TTC549 (cell line): ENCODE data around the gene TACR3.
"Not testable (repeated sequence)": the region's sequence is repeated elsewhere in the genome, so short reads cannot be mapped to it uniquely, and the experiment has no call there.

ENCODE experiments used
- FAIRE-seq: peaks from 2 replicates; lab custom pipeline; 2012; peaks lifted over from hg19 to GRCh38; lab: Jason Lieb, UNC

Gene TACR3, protein sequence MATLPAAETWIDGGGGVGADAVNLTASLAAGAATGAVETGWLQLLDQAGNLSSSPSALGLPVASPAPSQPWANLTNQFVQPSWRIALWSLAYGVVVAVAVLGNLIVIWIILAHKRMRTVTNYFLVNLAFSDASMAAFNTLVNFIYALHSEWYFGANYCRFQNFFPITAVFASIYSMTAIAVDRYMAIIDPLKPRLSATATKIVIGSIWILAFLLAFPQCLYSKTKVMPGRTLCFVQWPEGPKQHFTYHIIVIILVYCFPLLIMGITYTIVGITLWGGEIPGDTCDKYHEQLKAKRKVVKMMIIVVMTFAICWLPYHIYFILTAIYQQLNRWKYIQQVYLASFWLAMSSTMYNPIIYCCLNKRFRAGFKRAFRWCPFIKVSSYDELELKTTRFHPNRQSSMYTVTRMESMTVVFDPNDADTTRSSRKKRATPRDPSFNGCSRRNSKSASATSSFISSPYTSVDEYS

DNA sequence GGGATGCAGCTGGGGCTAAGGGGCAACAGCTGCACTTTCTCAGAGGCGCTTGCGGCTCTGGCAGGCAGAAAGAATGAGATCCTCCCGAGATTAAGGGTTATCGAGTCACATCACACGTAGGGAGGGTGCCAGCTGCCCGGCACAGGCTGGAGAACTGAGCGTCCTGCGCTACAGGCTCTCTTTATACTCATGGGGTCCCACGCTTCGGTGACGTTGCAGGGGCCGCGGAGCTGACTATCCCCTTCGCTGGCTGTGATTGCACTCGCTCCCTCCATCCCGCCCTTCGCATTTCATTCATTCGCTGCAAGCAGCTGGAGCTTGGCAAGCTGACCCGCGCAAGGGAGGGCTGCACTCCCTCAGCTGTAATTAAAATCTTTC lies at the start of gene TACR3:
TACR3 (minus strand) TSS at position 156 of the 378 bp plus-strand sequence. CDS start 310 bp downstream, outside the sequence.
- FAIRE-seq, result no peak

DNA sequence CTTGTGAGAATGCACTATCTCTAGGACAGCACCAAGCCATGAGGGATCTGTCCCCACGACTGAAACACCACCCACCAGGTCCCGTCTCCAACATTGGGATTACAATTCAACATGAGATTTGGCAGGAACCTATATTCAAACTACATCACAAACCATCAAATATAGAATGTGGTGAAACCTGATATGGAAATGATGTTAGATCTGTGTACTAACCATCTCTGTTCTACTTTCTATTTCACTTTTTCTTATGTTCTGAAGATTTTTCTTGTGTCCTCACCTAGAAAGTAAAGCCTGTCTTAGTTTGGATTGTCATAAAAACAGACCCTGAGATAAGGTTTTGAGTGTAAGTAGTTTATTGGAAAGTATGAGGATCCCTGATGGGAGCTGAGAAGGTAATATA lies 37.8 kb upstream of the TACR3 start:
- FAIRE-seq, result no peak

DNA sequence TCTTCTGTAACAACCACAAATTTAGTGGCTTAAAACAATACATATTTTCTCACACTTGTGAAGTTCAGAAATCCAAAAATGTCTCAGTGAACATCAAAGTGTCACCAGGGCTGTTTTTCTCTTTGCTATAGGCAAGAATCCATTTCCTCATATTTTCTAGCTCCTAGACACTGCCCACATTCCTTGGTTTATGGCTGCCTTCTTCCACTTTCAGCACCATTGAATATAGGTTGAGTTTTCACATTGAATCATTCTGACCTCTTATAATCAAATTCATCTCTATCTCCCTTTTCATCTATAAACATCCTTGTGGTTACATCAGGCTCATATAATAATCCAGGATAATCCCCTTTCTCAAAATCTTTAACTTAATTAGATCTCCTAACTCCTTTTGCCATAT lies 37.0 kb upstream of the TACR3 start:
- FAIRE-seq, result no peak

DNA sequence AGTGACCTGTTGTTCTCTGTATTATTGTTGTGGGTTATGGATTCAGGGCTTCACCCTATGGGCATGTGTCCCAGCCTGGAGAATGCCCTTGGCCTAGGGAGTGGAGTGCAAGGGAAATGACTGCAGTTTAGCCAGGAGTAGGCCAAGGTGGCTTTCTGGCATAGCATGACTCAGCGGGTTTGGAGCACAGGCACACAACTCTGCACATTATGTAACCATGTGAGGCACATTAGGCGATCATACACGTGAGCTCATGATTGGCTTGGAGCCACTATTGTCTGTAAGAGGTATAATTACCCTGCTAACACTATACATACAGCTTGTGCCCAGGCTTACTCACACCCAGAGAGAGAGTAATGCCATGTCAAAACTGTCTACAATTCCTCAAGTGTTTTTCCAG lies 35.1 kb upstream of the TACR3 start:
- no peak for FAIRE-seq

DNA sequence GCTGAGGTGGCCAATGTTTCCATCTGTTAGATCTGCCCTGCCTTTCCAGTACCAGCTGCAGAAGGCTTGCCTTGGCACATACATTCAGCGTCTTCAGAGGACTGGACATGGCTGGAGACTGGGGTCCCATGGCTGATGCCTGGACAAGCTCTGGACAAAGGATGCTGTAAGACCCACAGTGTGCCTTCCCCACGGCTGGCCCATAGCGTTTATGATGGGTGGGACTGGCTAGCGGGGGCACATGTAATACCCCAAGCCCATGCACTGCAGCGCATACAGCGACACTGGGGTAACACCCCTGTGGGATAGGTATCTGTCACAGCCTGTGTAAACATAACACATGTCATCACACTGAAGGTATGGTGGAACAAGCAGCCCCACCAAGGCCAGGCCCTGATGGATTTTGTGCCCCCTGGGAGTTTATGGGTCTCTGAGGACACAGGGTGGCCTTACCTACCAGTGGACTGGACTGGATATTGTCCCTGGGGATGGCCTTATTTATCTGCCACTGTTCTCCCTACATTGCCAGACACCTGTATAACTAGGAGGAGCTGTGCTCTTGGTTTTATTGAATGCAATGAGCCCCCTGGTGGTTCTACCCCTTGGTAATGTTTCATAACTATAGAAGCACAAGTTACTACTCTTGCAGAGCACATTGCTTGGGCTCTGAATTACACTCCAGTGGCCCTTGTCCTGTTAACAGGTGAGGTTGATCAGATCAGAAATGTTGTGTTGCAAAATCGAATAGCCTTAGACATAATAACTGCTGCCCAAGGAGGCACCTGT lies 34.3 kb upstream of the TACR3 start:
- FAIRE-seq, result no peak

DNA sequence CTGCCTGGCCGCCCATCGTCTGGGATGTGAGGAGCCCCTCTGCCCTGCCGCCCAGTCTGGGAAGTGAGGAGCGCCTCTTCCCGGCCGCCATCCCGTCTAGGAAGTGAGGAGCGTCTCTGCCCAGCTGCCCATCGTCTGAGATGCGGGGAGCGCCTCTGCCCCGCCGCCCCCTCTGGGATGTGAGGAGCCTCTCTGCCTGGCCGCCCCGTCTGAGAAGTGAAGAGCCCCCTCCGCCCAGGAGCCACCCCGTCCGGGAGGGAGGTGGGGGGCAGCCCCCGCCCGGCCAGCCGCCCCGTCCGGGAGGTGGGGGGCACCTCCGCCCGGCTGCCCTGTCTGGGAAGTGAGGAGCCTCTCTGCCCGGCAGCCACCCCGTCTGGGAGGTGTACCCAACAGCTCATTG lies 3.4 kb upstream of the TACR3 start:
- FAIRE-seq, result not testable (repeated sequence)

DNA sequence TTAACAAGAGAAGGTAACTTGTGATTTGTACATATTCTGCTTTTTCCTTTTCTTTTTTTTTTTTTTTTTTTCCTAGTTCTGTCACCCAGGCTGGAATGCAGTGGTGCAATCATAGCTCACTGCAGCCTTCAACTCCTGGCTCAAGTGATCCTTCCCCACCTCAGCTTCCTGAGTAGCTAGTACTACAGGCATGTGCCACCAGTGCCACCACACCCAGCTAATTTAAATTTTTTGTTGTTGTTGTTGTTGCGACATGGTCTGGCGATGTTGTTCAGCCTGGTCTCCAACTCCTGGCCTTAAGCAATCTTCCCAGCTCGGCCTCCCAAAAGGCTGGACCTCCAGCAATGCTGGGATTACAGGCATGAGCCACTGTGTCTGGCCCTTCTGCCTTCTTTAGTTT lies 1.5 kb upstream of the TACR3 start:
- no peak for FAIRE-seq

DNA sequence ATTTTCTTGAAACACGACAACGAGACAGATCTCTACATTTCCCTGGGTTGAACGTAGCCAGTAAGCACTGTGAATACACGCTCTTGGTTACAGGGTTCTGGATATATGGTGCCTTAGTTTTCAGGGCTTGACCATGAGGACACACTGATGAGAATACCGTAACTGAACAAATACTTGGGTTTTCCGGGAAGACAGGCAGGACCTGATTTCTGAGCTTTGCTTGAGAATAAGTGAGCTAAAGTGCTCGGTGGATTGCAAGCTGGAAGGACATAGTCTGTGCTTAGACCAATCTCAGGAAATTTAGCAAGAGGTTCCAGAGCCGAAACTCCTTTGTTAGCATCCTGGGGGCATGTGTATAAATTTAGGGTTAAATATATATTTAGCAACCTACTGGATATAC lies 876 bp upstream of the TACR3 start:
- FAIRE-seq, result no peak

DNA sequence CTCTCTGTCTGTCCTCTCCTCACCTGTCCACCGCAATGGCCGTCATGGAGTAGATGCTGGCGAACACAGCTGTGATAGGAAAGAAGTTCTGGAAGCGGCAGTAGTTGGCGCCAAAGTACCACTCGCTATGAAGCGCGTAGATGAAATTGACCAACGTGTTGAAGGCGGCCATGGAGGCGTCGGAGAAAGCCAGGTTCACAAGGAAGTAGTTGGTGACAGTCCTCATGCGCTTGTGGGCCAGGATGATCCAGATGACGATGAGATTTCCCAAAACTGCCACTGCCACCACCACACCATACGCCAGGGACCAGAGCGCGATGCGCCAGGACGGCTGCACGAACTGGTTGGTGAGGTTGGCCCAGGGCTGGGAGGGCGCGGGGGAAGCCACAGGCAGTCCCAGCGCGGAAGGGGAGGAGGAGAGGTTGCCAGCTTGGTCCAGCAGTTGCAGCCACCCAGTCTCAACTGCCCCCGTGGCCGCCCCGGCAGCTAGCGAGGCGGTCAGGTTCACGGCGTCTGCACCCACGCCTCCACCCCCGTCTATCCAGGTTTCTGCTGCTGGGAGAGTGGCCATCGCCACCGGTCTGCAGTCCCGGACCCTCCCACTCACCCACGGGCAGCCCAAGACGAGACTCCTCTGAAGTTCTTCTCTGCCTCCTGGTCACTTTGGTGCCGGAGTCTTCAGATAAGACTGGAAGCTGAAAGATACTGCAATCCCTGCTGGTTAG lies 518 bp downstream of the TACR3 start:
- no peak for FAIRE-seq

DNA sequence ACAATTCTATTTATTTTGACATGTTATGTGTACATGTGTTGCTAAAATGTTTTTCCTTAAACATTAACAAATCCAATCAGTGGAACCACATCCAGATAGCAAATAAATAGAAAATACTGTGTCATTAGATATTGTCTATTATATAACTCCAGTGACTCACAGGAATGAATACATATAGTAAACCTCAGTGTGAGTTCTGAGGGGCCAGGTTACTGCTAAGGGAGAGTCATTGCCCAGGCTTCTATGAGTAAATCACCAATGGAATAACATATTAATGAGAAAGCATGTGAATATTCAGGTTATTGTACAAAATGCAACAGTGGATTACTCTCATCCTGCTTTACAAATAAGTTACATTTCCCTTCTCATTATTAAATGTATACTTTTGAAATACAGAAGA lies 27.2 kb downstream of the TACR3 start:
- FAIRE-seq, result no peak

DNA sequence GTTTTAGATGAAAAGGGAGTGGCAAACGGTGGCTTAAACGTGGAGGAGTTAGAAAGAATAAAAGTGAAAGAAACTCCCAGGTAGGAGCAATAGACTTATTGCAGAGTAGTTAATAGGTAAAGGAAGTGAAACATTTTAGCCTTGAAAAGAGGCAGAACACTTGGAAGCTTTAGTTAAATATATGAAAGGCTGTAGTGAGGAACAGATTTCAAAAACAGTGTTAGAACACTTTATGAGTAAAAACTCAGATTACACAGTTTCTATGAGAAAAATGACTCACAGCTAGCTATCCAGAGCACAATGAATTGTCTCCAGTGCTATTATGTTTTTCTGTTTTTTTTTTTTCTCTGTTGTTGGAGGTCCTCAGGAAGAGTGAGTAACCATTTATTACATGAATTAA lies 45.8 kb downstream of the TACR3 start:
- no peak for FAIRE-seq

DNA sequence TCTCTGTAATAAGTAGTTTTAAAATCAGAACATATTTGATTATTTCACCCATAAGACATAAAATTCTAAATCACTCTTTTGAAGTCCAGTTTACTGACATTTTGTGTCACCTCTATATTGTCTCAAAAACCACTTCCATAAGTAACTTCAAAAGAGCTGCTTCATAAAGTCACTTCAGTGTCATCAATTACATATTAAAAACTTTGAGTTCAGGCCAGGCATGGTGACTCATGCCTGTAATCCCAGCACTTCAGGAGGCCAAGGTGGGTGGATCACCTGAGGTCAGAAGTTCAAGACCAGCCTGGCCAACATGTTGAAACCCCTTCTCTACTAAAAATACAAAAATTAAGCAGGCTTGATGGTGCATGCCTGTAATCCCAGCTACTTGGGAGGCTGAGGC lies 53.0 kb downstream of the TACR3 start:
- not testable (repeated sequence) for FAIRE-seq

DNA sequence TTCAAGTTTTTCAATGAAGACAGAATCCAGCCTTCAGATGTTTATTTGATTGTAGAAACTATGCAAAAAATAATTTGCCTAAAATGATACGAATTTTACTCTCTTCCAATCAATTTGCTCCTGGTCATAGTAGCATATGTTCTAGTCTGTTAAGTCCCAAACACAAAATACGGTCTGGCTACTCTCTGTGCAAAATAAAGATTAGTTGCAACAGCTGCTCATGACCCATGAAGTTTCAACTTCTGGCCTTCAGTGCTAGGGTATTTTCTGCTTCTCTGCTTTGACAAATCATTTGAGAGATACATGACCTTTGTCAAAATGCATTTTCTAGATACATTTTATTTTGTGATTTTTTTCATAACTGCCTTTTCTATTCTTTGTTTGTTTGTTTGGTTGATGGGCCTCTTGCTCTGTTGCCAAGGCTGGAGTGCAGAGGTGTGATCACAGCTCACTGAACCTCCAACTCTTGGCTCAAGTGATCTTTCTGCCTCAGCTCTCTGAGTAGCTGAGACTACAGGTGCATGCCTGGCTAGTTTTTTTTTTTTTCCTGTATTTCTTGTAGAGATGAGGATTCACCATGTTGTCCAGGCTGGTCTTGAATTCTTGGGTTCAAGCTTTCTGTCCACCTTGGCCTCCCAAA lies 55.2 kb downstream of the TACR3 start:
- FAIRE-seq, result no peak

DNA sequence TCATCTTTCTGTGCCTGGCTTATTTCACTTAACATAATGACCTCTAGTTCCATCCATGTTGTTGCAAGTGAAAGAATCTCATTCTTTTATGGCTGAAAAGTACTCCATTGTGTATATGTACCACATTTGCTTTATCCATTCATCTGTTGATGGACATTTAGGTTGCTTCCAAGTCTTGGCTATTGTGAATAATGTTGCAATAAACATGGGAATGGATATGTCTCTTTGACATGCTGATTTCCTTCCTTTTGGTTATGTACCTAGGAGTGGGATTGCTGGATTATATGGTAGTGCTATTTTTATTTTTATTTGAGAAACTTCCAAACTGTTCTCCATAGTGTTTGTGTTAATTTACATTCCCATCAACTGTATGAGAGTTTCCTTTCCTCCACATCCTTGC lies 71.2 kb downstream of the TACR3 start:
- no peak for FAIRE-seq

DNA sequence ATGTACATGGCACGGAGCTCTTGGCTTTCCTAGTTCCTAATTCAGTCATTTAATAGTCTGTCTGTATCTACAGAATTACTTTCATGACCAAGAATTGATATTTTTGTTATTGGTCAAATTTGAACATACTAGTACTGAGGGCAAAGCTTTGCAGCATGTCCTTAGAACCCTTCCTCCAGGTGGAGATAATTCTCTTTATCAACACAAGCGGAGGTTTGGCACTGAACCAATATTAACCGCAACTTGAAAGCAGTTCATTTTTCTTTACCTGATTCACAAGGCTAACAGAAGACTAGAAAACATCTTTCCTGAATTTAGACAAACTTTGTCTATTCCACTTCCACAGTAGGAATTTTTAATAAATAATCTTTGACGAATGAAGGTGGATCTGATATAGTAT lies 73.8 kb downstream of the TACR3 start:
- FAIRE-seq, result no peak

DNA sequence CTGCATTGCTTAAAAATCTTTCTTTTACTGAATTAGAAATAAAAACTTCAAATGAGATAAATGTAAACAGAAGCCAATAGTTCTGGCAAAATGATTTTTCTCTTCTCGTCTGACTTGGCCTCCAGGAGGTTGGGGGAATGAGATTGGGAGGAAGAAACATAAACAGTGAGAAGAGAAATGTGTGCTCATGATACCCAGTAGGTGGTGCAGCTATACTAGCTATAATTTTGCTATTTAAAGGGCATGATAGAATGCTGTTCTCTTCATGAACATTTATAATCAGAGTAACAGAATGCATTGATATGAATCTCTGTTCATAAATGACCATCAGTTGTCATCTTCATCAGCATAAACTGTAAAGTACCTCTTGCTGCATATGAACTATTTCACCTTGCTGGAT lies 85.5 kb downstream of the TACR3 start:
- no peak for FAIRE-seq

DNA sequence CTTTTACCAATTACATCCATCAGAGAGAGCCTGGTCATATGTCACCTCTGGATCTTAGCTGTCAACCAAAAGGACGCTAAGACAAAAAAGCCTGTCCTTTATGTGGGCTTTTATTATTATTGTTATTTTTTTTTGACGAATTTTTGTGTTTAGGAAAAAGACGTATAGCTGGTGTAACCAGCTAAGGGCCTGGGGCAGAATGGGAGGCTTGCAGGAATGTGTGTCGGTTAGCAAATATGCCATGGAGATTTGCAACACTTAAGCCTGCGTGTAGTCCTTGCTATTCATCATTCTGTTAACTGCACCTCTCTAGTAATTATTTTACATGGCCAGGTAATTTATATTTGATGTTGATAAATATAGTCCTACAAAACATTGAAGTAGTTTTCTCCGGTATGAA lies 93.5 kb downstream of the TACR3 start:
- no peak for FAIRE-seq

DNA sequence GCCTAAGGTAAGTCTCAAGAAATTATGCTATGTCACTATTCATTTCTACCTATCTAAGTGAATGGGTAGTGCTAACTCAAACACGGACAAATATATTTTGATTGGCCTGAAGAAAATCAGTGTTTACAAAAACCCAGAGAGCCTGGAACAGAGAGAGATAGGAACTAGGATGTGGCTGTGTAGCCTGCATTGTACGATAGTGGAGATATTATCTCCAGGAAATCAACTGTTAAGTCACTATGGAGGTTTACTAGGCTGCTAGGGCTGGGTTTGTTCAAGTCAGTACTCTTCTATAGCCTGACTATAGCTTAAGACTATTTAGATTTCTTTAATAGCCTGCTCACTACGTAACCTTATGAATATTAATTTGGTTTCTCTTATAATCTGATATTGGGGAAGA lies 127.9 kb downstream of the TACR3 start:
- FAIRE-seq, result no peak

DNA sequence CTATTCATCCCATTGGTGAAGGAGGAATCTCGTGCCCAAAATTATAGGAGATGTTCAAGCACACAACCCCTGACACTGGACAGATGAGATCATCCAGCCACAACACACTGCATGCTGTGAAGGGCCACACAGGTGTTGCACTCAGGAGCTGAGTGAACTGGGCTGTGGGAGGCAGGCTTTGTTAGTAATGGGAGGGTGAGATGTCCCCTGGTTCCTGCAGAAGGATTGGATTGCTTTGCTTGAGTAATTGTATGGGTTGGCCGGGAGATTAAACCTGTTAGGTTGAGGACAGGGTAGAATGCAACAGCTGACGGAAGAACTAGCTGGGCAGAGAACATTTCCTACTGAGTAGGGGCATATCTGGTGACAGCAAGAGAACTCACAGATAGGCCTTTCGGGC lies 152.2 kb downstream of the TACR3 start:
- no peak for FAIRE-seq

DNA sequence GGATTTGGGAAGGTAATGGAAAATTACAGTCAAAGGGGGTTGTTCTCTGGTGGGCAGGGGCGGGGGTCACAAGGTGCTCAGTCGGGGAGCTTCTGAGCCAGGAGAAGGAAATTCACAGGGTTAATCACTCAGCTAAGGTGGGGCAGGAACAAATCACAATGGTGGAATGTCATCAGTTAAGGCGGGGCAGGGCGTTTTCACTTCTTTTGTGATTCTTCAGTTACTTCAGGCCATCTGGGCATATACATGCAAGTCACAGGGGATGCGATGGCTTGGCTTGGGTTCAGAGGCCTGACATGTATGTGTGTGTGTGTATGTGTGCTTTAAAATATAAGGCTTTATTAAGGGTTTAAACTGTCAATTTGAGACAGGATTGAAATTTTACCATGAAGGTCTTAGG lies 160.6 kb downstream of the TACR3 start:
- not testable (repeated sequence) for FAIRE-seq
